Activated CD8-positive, alpha-beta T cell treated with anti-CD3 and anti-CD28 coated beads, Interleukin-2, amount 10 ng/mL, durations not matched to agents 7 days and 5 days (primary cell): ENCODE data around the gene TMC1. TPM values are rescaled to one million over a fixed set of nuclear protein-coding genes. Genes with fewer than 3 reads are reported as not detected.
"Not testable (repeated sequence)": the region's sequence is repeated elsewhere in the genome, so short reads cannot be mapped to it uniquely, and the experiment has no call there.

Experiments used
- ATAC-seq: fragments of 150-1000 bp; cut with Tn5 transposase; one replicate; pipeline ENCODE4 v1.10.0; 2021; ENCODE audit warnings: moderate library complexity
- CTCF ChIA-PET: fragments of 350-600 bp; sonication (Branson Sonifier 250); formaldehyde crosslinking; loops from one replicate; lab custom pipeline; 2021; ENCODE audit warnings: antibody characterized with exemption; lab: Charles Lee
- POLR2A ChIA-PET: fragments of 350-600 bp; sonication (Branson Sonifier 250); formaldehyde crosslinking; loops from one replicate; lab custom pipeline; 2021; ENCODE audit warnings: antibody characterized with exemption; lab: Charles Lee
- DNase-seq: peaks from one replicate; pipeline ENCODE4 v3.0.0-alpha.2; 2020
- H3K27ac Mint-ChIP-seq: one replicate; pipeline ENCODE4 v1.8.0; 2021; ENCODE audit warnings: mild to moderate bottlenecking, mixed read lengths
- H3K27me3 Mint-ChIP-seq: one replicate; pipeline ENCODE4 v1.8.0; 2021; ENCODE audit warnings: low read depth, mixed read lengths
- H3K36me3 Mint-ChIP-seq: one replicate; pipeline ENCODE4 v1.8.0; 2021; ENCODE audit warnings: low read depth, mixed read lengths
- H3K4me1 Mint-ChIP-seq: one replicate; pipeline ENCODE4 v1.8.0; 2021; ENCODE audit warnings: low read depth, mixed read lengths
- H3K4me3 Mint-ChIP-seq: one replicate; pipeline ENCODE4 v1.8.0; 2021; ENCODE audit warnings: mild to moderate bottlenecking, mixed read lengths
- H3K9me3 Mint-ChIP-seq: one replicate; pipeline ENCODE4 v1.8.0; 2022; ENCODE audit warnings: mixed read lengths; ENCODE audit not compliant: insufficient read depth
- total RNA-seq, 2 experiments: library from RNA; stranded (reverse); gene quantifications; one replicate each; pipeline ENCODE4 v1.2.3, GENCODE V29; 2021

Gene TMC1
- total RNA-seq, 2 experiments from 2014 or later: not detected

GRCh38 chr9:72487665-72488064, 33.7 kb upstream of the TMC1 start:
- H3K4me3 Mint-ChIP-seq, H3K9me3 Mint-ChIP-seq, POLR2A ChIA-PET, H3K27me3 Mint-ChIP-seq, H3K4me1 Mint-ChIP-seq, DNase-seq, ATAC-seq, H3K36me3 Mint-ChIP-seq, CTCF ChIA-PET, H3K27ac Mint-ChIP-seq: not testable (repeated sequence)

- Mint-ChIP-seq H3K27me3 (peaks cover 3% of the 10 kb centered on the region), H3K36me3 (no peaks in the 10 kb centered on the region), H3K4me1 (no peaks in the 10 kb centered on the region), H3K27ac (no peak overlapping the region), H3K4me3 (no peak overlapping the region), H3K9me3 (no peaks in the 10 kb centered on the region)
- ChIA-PET CTCF (interaction anchor here (0.7 kb wide), 1 partner anchor 156 kb away, joined by 3 read pairs; no protein-coding TSS in a partner anchor), POLR2A (no interaction called here)
- ATAC-seq (no peak), DNase-seq (no peak)
Observed at GRCh38 chr9:72489986-72490385, 31.4 kb upstream of the TMC1 start.

- DNase-seq (no peak), ATAC-seq (no peak)
- H3K27me3 Mint-ChIP-seq: peaks cover 3% of the 10 kb centered on the region
- no peaks in the 10 kb centered on the region for H3K4me1 Mint-ChIP-seq
- H3K27ac Mint-ChIP-seq: no peak overlapping the region
- POLR2A ChIA-PET: no interaction called here
- CTCF ChIA-PET: no interaction called here
- no peaks in the 10 kb centered on the region for H3K9me3 Mint-ChIP-seq
- H3K4me3 Mint-ChIP-seq: no peak overlapping the region
- no peaks in the 10 kb centered on the region for H3K36me3 Mint-ChIP-seq
Observed at GRCh38 chr9:72491242-72491641, 30.2 kb upstream of the TMC1 start.

GRCh38 chr9:72494051-72494450, 27.4 kb upstream of the TMC1 start:
- DNase-seq: no peak
- Mint-ChIP-seq H3K4me3 (no peak overlapping the region), H3K9me3 (no peaks in the 10 kb centered on the region), H3K4me1 (no peaks in the 10 kb centered on the region), H3K27me3 (peaks cover 3% of the 10 kb centered on the region), H3K27ac (no peak overlapping the region), H3K36me3 (no peaks in the 10 kb centered on the region)
- ChIA-PET POLR2A (no interaction called here), CTCF (interaction anchor here (0.7 kb wide), 1 partner anchor 88 kb away, joined by 3 read pairs; no protein-coding TSS in a partner anchor)
- no peak for ATAC-seq

GRCh38 chr9:72497447-72498046, 23.9 kb upstream of the TMC1 start:
- no peak for DNase-seq
- no peak for ATAC-seq
- CTCF ChIA-PET: no interaction called here
- no peaks in the 10 kb centered on the region for H3K36me3 Mint-ChIP-seq
- H3K27ac Mint-ChIP-seq: no peak overlapping the region
- no peaks in the 10 kb centered on the region for H3K9me3 Mint-ChIP-seq
- H3K4me3 Mint-ChIP-seq: no peak overlapping the region
- H3K27me3 Mint-ChIP-seq: peaks cover 3% of the 10 kb centered on the region
- POLR2A ChIA-PET: no interaction called here
- no peaks in the 10 kb centered on the region for H3K4me1 Mint-ChIP-seq

GRCh38 chr9:72506615-72507014, 14.8 kb upstream of the TMC1 start:
- CTCF ChIA-PET: no interaction called here
- ATAC-seq (no peak), DNase-seq (no peak)
- no peak overlapping the region for H3K27ac Mint-ChIP-seq
- POLR2A ChIA-PET: no interaction called here
- H3K36me3 Mint-ChIP-seq: no peaks in the 10 kb centered on the region
- H3K9me3 Mint-ChIP-seq: no peaks in the 10 kb centered on the region
- H3K4me1 Mint-ChIP-seq: peaks cover 13% of the 10 kb centered on the region
- H3K4me3 Mint-ChIP-seq: no peak overlapping the region
- no peaks in the 10 kb centered on the region for H3K27me3 Mint-ChIP-seq

- Mint-ChIP-seq H3K27ac (no peak overlapping the region), H3K9me3 (no peaks in the 10 kb centered on the region), H3K27me3 (no peaks in the 10 kb centered on the region), H3K4me1 (peaks cover 13% of the 10 kb centered on the region), H3K36me3 (no peaks in the 10 kb centered on the region), H3K4me3 (no peak overlapping the region)
- no peak for DNase-seq
- ChIA-PET POLR2A (no interaction called here), CTCF (no interaction called here)
- ATAC-seq: no peak
Observed at GRCh38 chr9:72509053-72509452, 12.4 kb upstream of the TMC1 start.

GRCh38 chr9:72509635-72510034, 11.8 kb upstream of the TMC1 start:
- DNase-seq (no peak), ATAC-seq (no peak)
- H3K4me1 Mint-ChIP-seq: peaks cover 13% of the 10 kb centered on the region
- no peak overlapping the region for H3K4me3 Mint-ChIP-seq
- H3K27me3 Mint-ChIP-seq: no peaks in the 10 kb centered on the region
- no peak overlapping the region for H3K27ac Mint-ChIP-seq
- no peaks in the 10 kb centered on the region for H3K36me3 Mint-ChIP-seq
- no peaks in the 10 kb centered on the region for H3K9me3 Mint-ChIP-seq
- ChIA-PET CTCF (no interaction called here), POLR2A (interaction anchor here (1.0 kb wide), 1 partner anchor 144 kb away, joined by 4 read pairs; the partner anchor contains the start of gene ZFAND5)

GRCh38 chr9:72521011-72521410, 397 bp upstream of the TMC1 start:
- POLR2A ChIA-PET, CTCF ChIA-PET, H3K4me3 Mint-ChIP-seq: not testable (repeated sequence)

GRCh38 chr9:72524820-72525540, 3.6 kb downstream of the TMC1 start:
- ChIA-PET POLR2A (no interaction called here), CTCF (interaction anchor here (0.9 kb wide), 1 partner anchor 67 kb away, joined by 3 read pairs; no protein-coding TSS in a partner anchor)
- no peak for DNase-seq
- Mint-ChIP-seq H3K27ac (no peak overlapping the region), H3K9me3 (no peaks in the 10 kb centered on the region), H3K36me3 (no peaks in the 10 kb centered on the region), H3K27me3 (no peaks in the 10 kb centered on the region), H3K4me1 (peaks cover 28% of the 10 kb centered on the region), H3K4me3 (no peak overlapping the region)
- ATAC-seq: no peak

More at GRCh38 chr9:72521011-72521410, 397 bp upstream of the TMC1 start:
- H3K9me3 Mint-ChIP-seq, DNase-seq, ATAC-seq, H3K4me1 Mint-ChIP-seq, H3K36me3 Mint-ChIP-seq, H3K27ac Mint-ChIP-seq, H3K27me3 Mint-ChIP-seq: not testable (repeated sequence)

GRCh38 chr9:72526901-72527800, 5.7 kb downstream of the TMC1 start:
- Mint-ChIP-seq H3K4me3 (peak overlapping the region; percentile 62), H3K36me3 (peaks cover 2% of the 10 kb centered on the region), H3K9me3 (no peaks in the 10 kb centered on the region), H3K27me3 (no peaks in the 10 kb centered on the region), H3K4me1 (peaks cover 28% of the 10 kb centered on the region), H3K27ac (peak overlapping the region; percentile 84)
- ChIA-PET CTCF (interaction anchor here (1.1 to 1.6 kb wide), 5 partner anchors 10 to 246 kb away, joined by 3 to 5 read pairs (median 4); no protein-coding TSS in a partner anchor), POLR2A (interaction anchor here (0.8 to 2.1 kb wide), 6 partner anchors 14 to 167 kb away, joined by 3 to 13 read pairs (median 4); partner anchors contain the start of gene ZFAND5)
- DNase-seq (peak; percentile 81), ATAC-seq (peak; percentile 99)
